Nephron progenitor cell (in vitro differentiated cells): Measurements from ENCODE around the gene UBAC2.
"Not testable (repeated sequence)": the region's sequence is repeated elsewhere in the genome, so short reads cannot be mapped to it uniquely, and the experiment has no call there.

Source experiments
- DNase-seq: peaks from one replicate; pipeline ENCODE4 v3.0.0; 2021
- H3K27ac Mint-ChIP-seq: 2 replicates; pipeline ENCODE4 v1.8.0; 2021; ENCODE audit warnings: mild to moderate bottlenecking, moderate library complexity, mixed read lengths
- H3K27me3 Mint-ChIP-seq: 2 replicates; pipeline ENCODE4 v1.8.0; 2021; ENCODE audit warnings: mild to moderate bottlenecking, low read depth, mixed read lengths; ENCODE audit not compliant: poor library complexity
- H3K36me3 Mint-ChIP-seq: 2 replicates; pipeline ENCODE4 v1.8.0; 2021; ENCODE audit warnings: low read depth, mixed read lengths
- H3K4me1 Mint-ChIP-seq: 2 replicates; pipeline ENCODE4 v1.8.0; 2021; ENCODE audit warnings: mixed read lengths
- H3K4me3 Mint-ChIP-seq: 2 replicates; pipeline ENCODE4 v1.8.0; 2021; ENCODE audit warnings: mild to moderate bottlenecking, moderate library complexity, mixed read lengths
- H3K9me3 Mint-ChIP-seq: 2 replicates; pipeline ENCODE4 v1.8.0; 2021; ENCODE audit warnings: mild to moderate bottlenecking, moderate library complexity, mixed read lengths
- TF ChIP-seq, protein P1 (sequence below): fragments of 200-600 bp; sonication (generic); IDR thresholded peaks from 2 replicates; pipeline ENCODE4 v1.5.0; 2021; ENCODE audit warnings: antibody characterized with exemption

UBAC2 gene

DNA sequence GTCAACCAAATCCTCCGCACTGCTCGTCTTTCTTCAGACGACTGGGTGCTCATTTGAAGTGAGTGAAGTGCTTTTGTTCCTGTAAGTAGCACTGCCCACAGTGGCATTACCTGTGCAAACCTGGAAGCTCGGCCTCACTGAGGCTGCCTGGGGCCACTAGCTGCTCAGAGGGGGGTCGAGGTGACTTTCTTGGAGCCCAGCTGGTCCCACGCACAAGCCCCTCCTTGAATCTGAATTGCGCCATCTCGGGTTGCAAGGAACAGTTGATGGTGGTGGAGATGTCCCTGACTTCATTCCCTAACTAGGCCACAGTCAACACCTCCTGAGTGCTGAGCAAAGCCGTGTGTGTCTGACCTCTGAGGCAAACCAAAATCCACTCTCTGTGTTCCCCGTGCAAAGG lies 185.8 kb downstream of the UBAC2 start:
- Mint-ChIP-seq H3K4me3 (no peak overlapping the region), H3K9me3 (no peaks in the 10 kb centered on the region), H3K27ac (peak overlapping the region; percentile 51), H3K36me3 (peaks cover 41% of the 10 kb centered on the region), H3K27me3 (peaks cover 4% of the 10 kb centered on the region), H3K4me1 (peaks cover 17% of the 10 kb centered on the region)
- DNase-seq, result no peak
- TF ChIP-seq, protein P1, sequence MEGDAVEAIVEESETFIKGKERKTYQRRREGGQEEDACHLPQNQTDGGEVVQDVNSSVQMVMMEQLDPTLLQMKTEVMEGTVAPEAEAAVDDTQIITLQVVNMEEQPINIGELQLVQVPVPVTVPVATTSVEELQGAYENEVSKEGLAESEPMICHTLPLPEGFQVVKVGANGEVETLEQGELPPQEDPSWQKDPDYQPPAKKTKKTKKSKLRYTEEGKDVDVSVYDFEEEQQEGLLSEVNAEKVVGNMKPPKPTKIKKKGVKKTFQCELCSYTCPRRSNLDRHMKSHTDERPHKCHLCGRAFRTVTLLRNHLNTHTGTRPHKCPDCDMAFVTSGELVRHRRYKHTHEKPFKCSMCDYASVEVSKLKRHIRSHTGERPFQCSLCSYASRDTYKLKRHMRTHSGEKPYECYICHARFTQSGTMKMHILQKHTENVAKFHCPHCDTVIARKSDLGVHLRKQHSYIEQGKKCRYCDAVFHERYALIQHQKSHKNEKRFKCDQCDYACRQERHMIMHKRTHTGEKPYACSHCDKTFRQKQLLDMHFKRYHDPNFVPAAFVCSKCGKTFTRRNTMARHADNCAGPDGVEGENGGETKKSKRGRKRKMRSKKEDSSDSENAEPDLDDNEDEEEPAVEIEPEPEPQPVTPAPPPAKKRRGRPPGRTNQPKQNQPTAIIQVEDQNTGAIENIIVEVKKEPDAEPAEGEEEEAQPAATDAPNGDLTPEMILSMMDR, result no peak

DNA sequence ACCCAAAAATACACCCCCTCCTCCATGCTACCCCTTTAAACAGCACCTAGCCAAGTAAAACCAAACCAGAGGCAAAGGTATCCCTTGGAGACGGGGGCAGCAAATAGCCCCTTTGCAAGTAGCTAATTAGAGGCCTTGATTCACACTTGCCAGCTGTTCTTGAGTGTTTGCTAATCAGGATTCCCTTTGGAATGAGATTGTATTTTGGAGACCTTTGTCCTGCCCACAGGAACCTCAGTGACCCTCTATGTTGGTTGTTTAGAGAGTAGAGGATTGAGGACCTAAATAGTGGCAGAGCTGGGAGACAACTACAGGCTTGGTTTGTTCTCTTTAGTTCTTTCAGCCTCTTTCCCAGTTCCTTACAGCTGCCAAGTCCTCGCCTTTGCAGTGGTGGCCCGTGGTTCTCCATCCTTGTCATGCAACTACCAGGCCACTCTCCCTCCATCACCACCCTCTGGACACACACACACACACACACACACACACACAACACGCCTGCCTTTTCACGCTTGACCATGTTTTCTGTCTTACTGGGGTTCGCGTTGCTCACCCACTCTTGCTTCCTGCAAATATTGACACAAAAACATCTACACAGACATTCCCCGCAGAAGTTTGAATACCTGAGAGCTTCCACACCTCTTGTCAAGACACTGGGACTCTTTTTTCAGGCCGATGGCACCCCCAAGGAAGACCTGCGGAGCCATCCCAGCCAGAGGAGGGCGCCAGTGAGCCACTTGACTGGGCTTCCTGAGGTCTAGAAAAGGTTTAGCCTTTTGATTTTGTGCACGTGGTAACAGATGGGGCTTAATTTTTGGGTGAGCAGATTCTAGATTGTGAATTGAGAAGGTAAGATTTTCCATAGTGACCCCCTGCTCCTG lies 186.5 kb downstream of the UBAC2 start:
- Mint-ChIP-seq H3K4me3 (no peak overlapping the region), H3K27ac (peak overlapping the region; percentile 51), H3K4me1 (peaks cover 17% of the 10 kb centered on the region), H3K36me3 (peaks cover 41% of the 10 kb centered on the region), H3K27me3 (peaks cover 4% of the 10 kb centered on the region), H3K9me3 (no peaks in the 10 kb centered on the region)
- peak; percentile 54 for DNase-seq
- TF ChIP-seq, protein P1, result peak; percentile 45

DNA sequence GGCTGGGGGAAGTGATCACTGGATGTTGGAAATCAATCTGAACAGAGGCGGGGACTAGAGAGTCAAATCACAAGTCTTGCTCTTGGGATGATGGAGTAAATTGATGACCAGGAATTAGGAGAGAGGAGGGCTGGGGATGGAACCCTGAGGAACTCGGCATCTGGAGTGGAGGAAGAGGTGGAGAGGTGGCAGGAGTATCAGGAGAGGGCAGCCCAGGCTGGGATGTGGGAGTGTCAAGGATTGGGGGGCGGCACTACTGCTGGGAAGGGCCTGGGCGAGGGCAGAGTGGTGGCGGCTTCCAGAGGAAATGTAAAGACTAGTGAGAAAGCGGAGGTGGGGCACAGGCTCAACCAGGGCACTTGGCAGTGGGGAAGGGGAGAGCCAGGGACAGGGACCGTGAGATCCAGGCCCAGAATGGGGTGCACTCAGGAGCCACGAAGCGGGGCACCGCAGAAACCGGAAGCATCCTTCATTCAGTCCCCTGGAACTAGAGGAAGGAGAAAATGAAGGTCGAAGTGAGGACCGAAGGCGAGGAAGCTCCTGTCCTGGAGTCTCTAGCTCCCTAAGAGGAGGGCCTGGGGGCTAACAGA lies 187.8 kb downstream of the UBAC2 start:
- peak overlapping the region; percentile 15 for H3K27ac Mint-ChIP-seq
- peaks cover 41% of the 10 kb centered on the region for H3K36me3 Mint-ChIP-seq
- DNase-seq, result no peak
- H3K9me3 Mint-ChIP-seq, result no peaks in the 10 kb centered on the region
- TF ChIP-seq, protein P1, result no peak
- H3K4me3 Mint-ChIP-seq, result no peak overlapping the region
- H3K4me1 Mint-ChIP-seq, result peaks cover 13% of the 10 kb centered on the region
- H3K27me3 Mint-ChIP-seq, result peaks cover 4% of the 10 kb centered on the region

DNA sequence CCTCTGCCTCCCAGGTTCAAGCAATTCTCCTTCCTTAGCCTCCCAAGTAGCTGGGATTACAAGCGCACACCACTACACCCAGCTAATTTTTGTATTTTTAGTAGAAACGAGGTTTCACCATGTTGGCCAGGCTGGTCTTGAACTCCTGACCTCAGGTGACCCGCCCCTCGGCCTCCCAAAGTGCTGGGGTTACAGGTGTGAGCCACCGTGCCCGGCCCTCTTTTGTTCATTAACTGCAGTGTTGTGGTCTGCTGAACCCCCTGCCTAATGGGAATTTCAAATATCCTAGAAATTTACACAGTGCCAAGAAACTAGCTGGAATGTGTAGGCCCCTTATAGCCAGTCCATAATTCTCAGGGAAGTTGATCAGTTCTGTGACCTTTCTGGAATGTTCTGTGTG lies 188.4 kb downstream of the UBAC2 start:
- H3K4me1 Mint-ChIP-seq, result peaks cover 12% of the 10 kb centered on the region
- not testable (repeated sequence) for H3K27ac Mint-ChIP-seq, H3K27me3 Mint-ChIP-seq, H3K4me3 Mint-ChIP-seq, DNase-seq, H3K9me3 Mint-ChIP-seq
- peaks cover 41% of the 10 kb centered on the region for H3K36me3 Mint-ChIP-seq

DNA sequence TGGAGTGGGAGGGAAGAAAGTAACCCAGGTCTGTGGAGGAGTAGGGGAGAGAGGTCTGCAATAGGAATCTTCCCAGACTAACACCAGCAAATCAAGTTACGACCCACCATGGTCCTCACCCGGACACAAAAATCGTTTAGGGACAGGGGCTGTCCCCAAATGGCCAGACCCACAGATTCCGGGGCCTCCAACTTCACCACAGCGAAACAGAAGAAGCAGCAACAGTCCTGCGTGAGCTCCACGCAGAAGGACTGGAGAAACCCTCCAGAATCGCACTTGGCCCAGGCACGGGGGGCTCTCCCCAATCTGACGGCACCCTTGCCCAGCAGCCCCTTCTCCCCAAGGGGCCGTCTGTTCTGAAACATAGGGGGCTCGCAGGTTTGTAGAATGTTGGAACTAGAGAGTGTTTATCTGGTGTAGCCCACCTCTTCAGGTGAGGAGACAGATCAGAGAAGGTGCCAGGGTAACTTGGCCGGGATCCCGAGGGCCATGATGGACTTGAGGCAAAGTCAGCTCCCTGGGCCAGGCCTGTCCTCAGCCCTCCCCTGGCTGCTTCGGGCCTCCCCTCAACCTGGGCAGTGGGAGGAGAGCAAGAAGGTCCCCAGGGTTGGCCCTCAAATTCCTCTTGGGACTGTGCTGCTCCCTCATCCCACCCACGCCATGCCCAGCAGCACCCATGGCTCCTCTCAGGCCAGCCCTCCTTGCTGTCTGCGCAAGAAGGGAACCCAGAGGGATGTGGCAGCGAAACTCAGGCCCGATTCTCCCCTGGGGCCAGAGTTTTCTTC lies 189.1 kb downstream of the UBAC2 start:
- TF ChIP-seq, protein P1, result no peak
- no peak overlapping the region for H3K27ac Mint-ChIP-seq

DNA sequence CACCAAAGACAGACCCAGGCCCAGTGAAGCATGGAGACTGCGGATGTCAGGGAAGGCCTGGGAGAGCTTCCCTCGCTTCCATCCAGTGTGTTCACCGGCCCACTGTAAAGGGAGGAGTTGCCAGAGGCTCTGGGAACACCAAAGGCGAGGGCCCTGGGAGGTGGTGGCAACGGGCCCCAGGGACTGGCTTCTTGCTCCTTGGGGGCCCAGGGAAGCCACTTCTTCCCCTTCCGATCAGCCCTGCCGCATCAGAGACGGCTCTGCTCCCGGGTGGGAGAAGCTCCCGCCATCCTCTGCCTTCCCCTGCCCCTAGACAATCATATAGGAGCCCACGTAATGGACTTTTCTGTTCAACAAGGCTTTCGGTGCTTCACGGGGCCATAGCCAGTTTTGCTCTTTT lies 189.9 kb downstream of the UBAC2 start:
- H3K27ac Mint-ChIP-seq, result peak overlapping the region; percentile 58
- DNase-seq, result no peak
- H3K27me3 Mint-ChIP-seq, result peaks cover 9% of the 10 kb centered on the region
- no peak overlapping the region for H3K4me3 Mint-ChIP-seq
- H3K9me3 Mint-ChIP-seq, result peaks cover 6% of the 10 kb centered on the region
- H3K36me3 Mint-ChIP-seq, result peaks cover 34% of the 10 kb centered on the region
- TF ChIP-seq, protein P1, result no peak
- H3K4me1 Mint-ChIP-seq, result peaks cover 12% of the 10 kb centered on the region

More for the DNA sequence above, 189.1 kb downstream of the UBAC2 start:
- Mint-ChIP-seq H3K4me3 (no peak overlapping the region), H3K4me1 (peaks cover 12% of the 10 kb centered on the region), H3K9me3 (peaks cover 5% of the 10 kb centered on the region), H3K27me3 (peaks cover 9% of the 10 kb centered on the region), H3K36me3 (peaks cover 41% of the 10 kb centered on the region)
- no peak for DNase-seq
